K562 (cell line): Measurements from ENCODE around the gene SCRN1. TPM values are rescaled to one million over a fixed set of nuclear protein-coding genes. Genes with fewer than 3 reads are reported as not detected.

Experiments used
- CC2D1A ChIP-seq: fragments of 450-650 bp; IDR thresholded peaks from 2 replicates; pipeline ENCODE4 v1.6.1; 2017; ENCODE audit warnings: mild to moderate bottlenecking
- ELK1 ChIP-seq: sonication (generic); formaldehyde crosslinking; IDR thresholded peaks from 2 replicates; pipeline ENCODE4 v1.8.1; 2022; ENCODE audit warnings: missing genetic modification reagents
- GTF2A2 ChIP-seq: IDR thresholded peaks from 2 replicates; pipeline ENCODE4 v1.6.1; 2016; ENCODE audit warnings: mild to moderate bottlenecking, missing genetic modification characterization, missing compliant biosample characterization
- HCFC1 ChIP-seq: IDR thresholded peaks from 2 replicates; pipeline ENCODE4 v1.6.1; 2012; ENCODE audit warnings: low read depth, low read length, improper control_type of control experiment
- HLTF ChIP-seq: fragments of 450-650 bp; IDR thresholded peaks from 2 replicates; pipeline ENCODE4 v1.6.1; 2016
- KAT7 ChIP-seq: sonication (generic); formaldehyde crosslinking; IDR thresholded peaks from 2 replicates; pipeline ENCODE4 v1.8.0; 2022; ENCODE audit warnings: missing genetic modification reagents, mild to moderate bottlenecking, borderline replicate concordance
- MEF2D ChIP-seq: conservative IDR thresholded peaks from 2 replicates; pipeline ENCODE4 v1.6.1; 2016; ENCODE audit warnings: low read depth, missing genetic modification characterization, missing compliant biosample characterization
- MTA3 ChIP-seq: fragments of 450-650 bp; formaldehyde crosslinking; IDR thresholded peaks from 2 replicates; pipeline ENCODE4 v1.6.1; 2017; ENCODE audit warnings: mild to moderate bottlenecking, borderline replicate concordance
- MXD1 ChIP-seq: fragments of 250-450 bp; sonication (Bioruptor Pico); IDR thresholded peaks from 2 replicates; pipeline ENCODE4 v1.8.0; 2021; ENCODE audit warnings: borderline replicate concordance, mild to moderate bottlenecking, moderate library complexity; ENCODE audit not compliant: poor library complexity, severe bottlenecking
- NCOA4 ChIP-seq: fragments of 450-650 bp; IDR thresholded peaks from 2 replicates; pipeline ENCODE4 v1.6.1; 2018; ENCODE audit warnings: mild to moderate bottlenecking; ENCODE audit not compliant: partially characterized antibody
- NCOR1 ChIP-seq: fragments of 450-650 bp; IDR thresholded peaks from 2 replicates; pipeline ENCODE4 v1.6.1; 2016; ENCODE audit warnings: mild to moderate bottlenecking, moderate library complexity
- NR2F6 ChIP-seq: fragments of 450-650 bp; formaldehyde crosslinking; IDR thresholded peaks from 2 replicates; pipeline ENCODE4 v1.4.0; 2020; ENCODE audit warnings: mild to moderate bottlenecking
- RUNX1 ChIP-seq: sonication (generic); IDR thresholded peaks from 2 replicates; pipeline ENCODE4 v1.6.1; 2016; ENCODE audit warnings: antibody characterized with exemption, low read depth
- SAFB2 ChIP-seq: fragments of 200-400 bp; formaldehyde crosslinking; IDR thresholded peaks from 2 replicates; pipeline ENCODE4 v1.6.1; 2018; ENCODE audit warnings: borderline replicate concordance, low read length, low read depth, moderate library complexity; ENCODE audit not compliant: severe bottlenecking
- SMARCE1 ChIP-seq: fragments of 450-650 bp; IDR thresholded peaks from 2 replicates; pipeline ENCODE4 v1.7.1; 2016; ENCODE audit warnings: mild to moderate bottlenecking
- STAG1 ChIP-seq: sonication (generic); formaldehyde crosslinking; IDR thresholded peaks from 2 replicates; pipeline ENCODE4 v1.5.0; 2020; ENCODE audit warnings: missing genetic modification reagents, borderline replicate concordance
- TAF1 ChIP-seq: IDR thresholded peaks from 2 replicates; pipeline ENCODE4 v1.6.1; 2011; ENCODE audit warnings: mild to moderate bottlenecking, low read length, moderate library complexity; ENCODE audit not compliant: insufficient read depth, control insufficient read depth, severe bottlenecking; ENCODE audit errors: extremely low read depth
- ZFP1 ChIP-seq: fragments of 450-650 bp; formaldehyde crosslinking; IDR thresholded peaks from 2 replicates; pipeline ENCODE4 v1.4.0; 2020; ENCODE audit warnings: mild to moderate bottlenecking, mixed read lengths
- ZNF124 ChIP-seq: sonication (generic); formaldehyde crosslinking; IDR thresholded peaks from 2 replicates; pipeline ENCODE4 v1.8.1; 2022; ENCODE audit warnings: missing genetic modification reagents
- ZNF23 ChIP-seq: fragments of 250-450 bp; sonication (Bioruptor Pico); IDR thresholded peaks from 2 replicates; pipeline ENCODE4 v1.4.0; 2020; ENCODE audit warnings: mild to moderate bottlenecking
- ZNF280B ChIP-seq: fragments of 250-450 bp; sonication (Bioruptor Pico); IDR thresholded peaks from 2 replicates; pipeline ENCODE4 v1.5.1; 2021; ENCODE audit warnings: mild to moderate bottlenecking
- ZNF316 ChIP-seq: fragments of 450-650 bp; IDR thresholded peaks from 2 replicates; pipeline ENCODE4 v1.6.1; 2016
- ZNF511 ChIP-seq: sonication (generic); formaldehyde crosslinking; IDR thresholded peaks from 2 replicates; pipeline ENCODE4 v1.8.0; 2022; ENCODE audit warnings: mild to moderate bottlenecking, missing genetic modification reagents
- ZNF696 ChIP-seq: fragments of 250-450 bp; sonication (Bioruptor Pico); conservative IDR thresholded peaks from 2 replicates; pipeline ENCODE4 v1.4.0; 2020; ENCODE audit warnings: mild to moderate bottlenecking, moderate library complexity
- ZNF830 ChIP-seq: fragments of 250-450 bp; sonication (Bioruptor Pico); IDR thresholded peaks from 2 replicates; pipeline ENCODE4 v1.5.0; 2021; ENCODE audit warnings: mild to moderate bottlenecking
- polyA plus RNA-seq, 8 experiments: library from polyadenylated mRNA; depleted of rRNA in 4 of 8; stranded (reverse) in 5 of 8; unstranded in 3 of 8; fragments of >200 nt; fragmentation: Nextera tagmentation in 2 of 8; fragmentation: Illumina TruSeq in 1 of 8; extraction: Ambion mirVana in 2 of 8; extraction: Trizol in 1 of 8; gene quantifications; 2 replicates each; pipeline versions ENCODE4 v1.2.1 to v1.2.3, GENCODE V29; 2011 to 2014; ENCODE audit warnings: inconsistent platforms in 1 of 8, missing spikeins in 1 of 8
- total RNA-seq, 7 experiments: library from RNA; depleted of rRNA in 6 of 7; stranded (reverse); fragments of >200 nt in 6 of 7; fragmentation: Illumina TruSeq in 2 of 7; extraction: Trizol in 2 of 7; gene quantifications; 2 replicates each; pipeline versions ENCODE4 v1.2.1 to v1.2.3, GENCODE V29; 2011 to 2021; ENCODE audit warnings: low replicate concordance in 1 of 7

Gene SCRN1
- total and polyA plus RNA-seq, 9 of the 15 experiments (the other 6 are each of a cell fraction or from before 2014, with no cell fraction given), result 0.13 to 1.4 (median 0.20) TPM

GRCh38 chr7:30026229-30027064 is 36.8 kb upstream of the SCRN1 start, which contains the start of gene FKBP14 (continued):
- no peak for TF ChIP-seq ZNF280B (CRISPR knock-in tag)
- no peak for TF ChIP-seq ZNF830 (CRISPR knock-in tag)
- TF ChIP-seq ZNF23 (CRISPR knock-in tag), result no peak
- peak; percentile 90; the same call in 1 of the 2 replicates for TF ChIP-seq MTA3
- TF ChIP-seq NR2F6, result no peak
- 0 out of 2 replicates have a peak, but pooled peaks have one; percentile 37 for TF ChIP-seq ZNF511 (CRISPR knock-in tag)
- TF ChIP-seq MXD1 (CRISPR knock-in tag), result no peak
- no peak for TF ChIP-seq SAFB2
- TF ChIP-seq ZNF696, result no peak
- no peak for TF ChIP-seq GTF2A2
- no peak for TF ChIP-seq RUNX1
- TF ChIP-seq TAF1, result peak; percentile 68
- TF ChIP-seq STAG1 (CRISPR knock-in tag), result no peak
- TF ChIP-seq ZNF124, result no peak
- no peak for TF ChIP-seq ELK1
- TF ChIP-seq MEF2D (tag), result no peak
- TF ChIP-seq NCOA4, result no peak
- TF ChIP-seq NCOR1, result no peak
- peak; percentile 68; the same call in 1 of the 2 replicates for TF ChIP-seq KAT7 (CRISPR knock-in tag)
- no peak for TF ChIP-seq HLTF
- no peak for TF ChIP-seq ZNF316
- peak; percentile 59; the same call in 1 of the 2 replicates for TF ChIP-seq HCFC1
- TF ChIP-seq ZFP1, result no peak
- TF ChIP-seq CC2D1A, result peak; percentile 96
- no peak for TF ChIP-seq SMARCE1
